IPS-15b (cell line): ENCODE results near the gene OR52E5.

Experiments
- H3K27me3 ChIP-seq: one replicate; pipeline ENCODE4 v1.6.1; 2013; ENCODE audit warnings: low read length; ENCODE audit not compliant: control insufficient read depth, insufficient read depth
- H3K36me3 ChIP-seq: one replicate; pipeline ENCODE4 v1.6.1; 2013; ENCODE audit warnings: low read length; ENCODE audit not compliant: control insufficient read depth, insufficient read depth
- H3K4me1 ChIP-seq: one replicate; pipeline ENCODE4 v1.6.1; 2013; ENCODE audit warnings: mild to moderate bottlenecking, low read length; ENCODE audit not compliant: control insufficient read depth, insufficient read depth
- H3K4me3 ChIP-seq: one replicate; pipeline ENCODE4 v1.5.1; 2013; ENCODE audit warnings: low read depth, low read length
- H3K9ac ChIP-seq: one replicate; pipeline ENCODE4 v1.6.1; 2013; ENCODE audit warnings: low read depth, mild to moderate bottlenecking, low read length
- H3K9me3 ChIP-seq: one replicate; pipeline ENCODE4 v1.6.1; 2013; ENCODE audit warnings: mild to moderate bottlenecking, low read length; ENCODE audit not compliant: control insufficient read depth, insufficient read depth

Gene OR52E5

GRCh38 chr11:5892908-5893307 lies at the start of gene OR52E5:
TSS of gene OR52E5 (plus strand) at chr11:5893208. CDS start at chr11:5900777, 7,569 bp downstream.
- Histone ChIP-seq H3K9ac (no peak within 1 kb of the TSS), H3K36me3 (no peaks in the 10 kb centered on the region), H3K9me3 (no peaks in the 10 kb centered on the region), H3K4me1 (no peaks in the 10 kb centered on the region), H3K27me3 (no peaks in the 10 kb centered on the region), H3K4me3 (no peak within 1 kb of the TSS)

- H3K9me3 ChIP-seq, result no peaks in the 10 kb centered on the region
- no peak overlapping the region for H3K4me3 ChIP-seq
- H3K27me3 ChIP-seq, result no peaks in the 10 kb centered on the region
- no peak overlapping the region for H3K9ac ChIP-seq
- H3K4me1 ChIP-seq, result no peaks in the 10 kb centered on the region
- no peaks in the 10 kb centered on the region for H3K36me3 ChIP-seq
Observed at GRCh38 chr11:5846701-5847100, 46.3 kb upstream of the OR52E5 start.

GRCh38 chr11:5847711-5848110 lies 45.3 kb upstream of the OR52E5 start:
- H3K36me3 ChIP-seq, result no peaks in the 10 kb centered on the region
- no peak overlapping the region for H3K9ac ChIP-seq
- H3K9me3 ChIP-seq, result no peaks in the 10 kb centered on the region
- no peak overlapping the region for H3K4me3 ChIP-seq
- H3K4me1 ChIP-seq, result no peaks in the 10 kb centered on the region
- no peaks in the 10 kb centered on the region for H3K27me3 ChIP-seq

GRCh38 chr11:5851002-5851401 lies 42.0 kb upstream of the OR52E5 start:
- Histone ChIP-seq H3K4me1 (no peaks in the 10 kb centered on the region), H3K36me3 (no peaks in the 10 kb centered on the region), H3K27me3 (no peaks in the 10 kb centered on the region), H3K9ac (no peak overlapping the region), H3K9me3 (no peaks in the 10 kb centered on the region), H3K4me3 (no peak overlapping the region)

- Histone ChIP-seq H3K36me3 (no peaks in the 10 kb centered on the region), H3K27me3 (no peaks in the 10 kb centered on the region), H3K9me3 (no peaks in the 10 kb centered on the region)
Observed at GRCh38 chr11:5857590-5857989, 35.4 kb upstream of the OR52E5 start, which contains the start of gene OR52E8. TSS of gene OR52E8 (minus strand) at chr11:5857690. CDS start at chr11:5857690, 0 bp downstream.

GRCh38 chr11:5865826-5866225 lies 27.2 kb upstream of the OR52E5 start:
- no peak overlapping the region for H3K4me3 ChIP-seq
- H3K4me1 ChIP-seq, result no peaks in the 10 kb centered on the region
- no peaks in the 10 kb centered on the region for H3K36me3 ChIP-seq

More at GRCh38 chr11:5857590-5857989, 35.4 kb upstream of the OR52E5 start, which contains the start of gene OR52E8:
- Histone ChIP-seq H3K4me1 (no peaks in the 10 kb centered on the region), H3K9ac (no peak within 1 kb of the TSS), H3K4me3 (no peak within 1 kb of the TSS)

GRCh38 chr11:5878564-5878963 lies 14.4 kb upstream of the OR52E5 start:
- no peak overlapping the region for H3K4me3 ChIP-seq

More at GRCh38 chr11:5865826-5866225, 27.2 kb upstream of the OR52E5 start:
- Histone ChIP-seq H3K9me3 (no peaks in the 10 kb centered on the region), H3K9ac (no peak overlapping the region), H3K27me3 (no peaks in the 10 kb centered on the region)

GRCh38 chr11:5880329-5880728 lies 12.7 kb upstream of the OR52E5 start, which contains the start of gene OR52E4:
TSS of gene OR52E4 (plus strand) at chr11:5880629. CDS start at chr11:5884293, 3,664 bp downstream.
- Histone ChIP-seq H3K9me3 (no peaks in the 10 kb centered on the region), H3K9ac (no peak within 1 kb of the TSS), H3K36me3 (no peaks in the 10 kb centered on the region), H3K4me3 (no peak within 1 kb of the TSS), H3K4me1 (no peaks in the 10 kb centered on the region), H3K27me3 (no peaks in the 10 kb centered on the region)

More at GRCh38 chr11:5878564-5878963, 14.4 kb upstream of the OR52E5 start:
- no peaks in the 10 kb centered on the region for H3K36me3 ChIP-seq
- no peaks in the 10 kb centered on the region for H3K4me1 ChIP-seq
- no peaks in the 10 kb centered on the region for H3K27me3 ChIP-seq
- H3K9me3 ChIP-seq, result no peaks in the 10 kb centered on the region
- H3K9ac ChIP-seq, result no peak overlapping the region

GRCh38 chr11:5881756-5882155 lies 11.3 kb upstream of the OR52E5 start:
- Histone ChIP-seq H3K9me3 (no peaks in the 10 kb centered on the region), H3K4me1 (no peaks in the 10 kb centered on the region), H3K9ac (no peak overlapping the region), H3K36me3 (no peaks in the 10 kb centered on the region), H3K27me3 (no peaks in the 10 kb centered on the region), H3K4me3 (no peak overlapping the region)

GRCh38 chr11:5887172-5887571 lies 5.8 kb upstream of the OR52E5 start:
- Histone ChIP-seq H3K36me3 (no peaks in the 10 kb centered on the region), H3K27me3 (no peaks in the 10 kb centered on the region)

GRCh38 chr11:5887661-5888060 lies 5.3 kb upstream of the OR52E5 start:
- Histone ChIP-seq H3K9me3 (no peaks in the 10 kb centered on the region), H3K9ac (no peak overlapping the region), H3K27me3 (no peaks in the 10 kb centered on the region), H3K36me3 (no peaks in the 10 kb centered on the region), H3K4me1 (no peaks in the 10 kb centered on the region), H3K4me3 (no peak overlapping the region)

More at GRCh38 chr11:5887172-5887571, 5.8 kb upstream of the OR52E5 start:
- H3K4me3 ChIP-seq, result no peak overlapping the region
- H3K9ac ChIP-seq, result no peak overlapping the region
- no peaks in the 10 kb centered on the region for H3K9me3 ChIP-seq
- H3K4me1 ChIP-seq, result no peaks in the 10 kb centered on the region

GRCh38 chr11:5891216-5891800 lies 1.7 kb upstream of the OR52E5 start:
- H3K9ac ChIP-seq, result no peak overlapping the region
- H3K9me3 ChIP-seq, result no peaks in the 10 kb centered on the region
- H3K36me3 ChIP-seq, result no peaks in the 10 kb centered on the region
- no peaks in the 10 kb centered on the region for H3K4me1 ChIP-seq
- no peak overlapping the region for H3K4me3 ChIP-seq
- no peaks in the 10 kb centered on the region for H3K27me3 ChIP-seq
